Colonic mucosa (tissue), 4 donors: ENCODE measurements around the gene PTBP2. TPM values are rescaled to one million over a fixed set of nuclear protein-coding genes. Genes with fewer than 3 reads are reported as not detected.

Source experiments
- DNase-seq: peaks from one replicate; pipeline ENCODE4 v3.0.0-alpha.2; 2020
- H3K27ac ChIP-seq: fragments of 200-600 bp; one replicate; pipeline ENCODE4 v1.8.0; 2021
- H3K27me3 ChIP-seq: fragments of 200-600 bp; one replicate; pipeline ENCODE4 v1.8.0; 2021
- H3K36me3 ChIP-seq: fragments of 200-600 bp; one replicate; pipeline ENCODE4 v1.8.0; 2021
- H3K4me1 ChIP-seq: fragments of 200-600 bp; one replicate; pipeline ENCODE4 v1.8.0; 2021; ENCODE audit warnings: mild to moderate bottlenecking
- H3K4me3 ChIP-seq: fragments of 200-600 bp; one replicate; pipeline ENCODE4 v1.8.0; 2021
- H3K9ac ChIP-seq, 2 donors: one replicate each; pipeline ENCODE4 v1.7.0; 2013; ENCODE audit warnings: control low read depth in 2 of 2, low read depth in 2 of 2, low read length in 2 of 2
- H3K9me3 ChIP-seq: fragments of 200-600 bp; one replicate; pipeline ENCODE4 v1.8.0; 2021
- intact Hi-C: fragments of 100-400 bp; cut with DNase I; formaldehyde crosslinking; loops from one replicate; pipeline ENCODE4 v1.14.1; 2022
- total RNA-seq, 2 donors: library from RNA; stranded (reverse); fragmentation: NEBNext Ultra II Directional in 1 of 2; extraction: Animal tissue kit (Norgen Biotek cat#: 25700) in 1 of 2; gene quantifications; one replicate each; pipeline ENCODE4 v1.2.1, GENCODE V29; 2021
- TF ChIP-seq, protein P1 (sequence below): fragments of 200-600 bp; IDR thresholded peaks from one replicate; pipeline ENCODE4 v1.8.0; 2022; ENCODE audit warnings: antibody characterized with exemption, mild to moderate bottlenecking
- donor health status: healthy.
- donor health status: DM: no; HTN: no; CAD: no.
- donor health status: DM: no; HTN: no; CAD: no.

PTBP2 gene
- total RNA-seq, 2 donors from 2014 or later = 9.1 to 17.0 TPM

DNA sequence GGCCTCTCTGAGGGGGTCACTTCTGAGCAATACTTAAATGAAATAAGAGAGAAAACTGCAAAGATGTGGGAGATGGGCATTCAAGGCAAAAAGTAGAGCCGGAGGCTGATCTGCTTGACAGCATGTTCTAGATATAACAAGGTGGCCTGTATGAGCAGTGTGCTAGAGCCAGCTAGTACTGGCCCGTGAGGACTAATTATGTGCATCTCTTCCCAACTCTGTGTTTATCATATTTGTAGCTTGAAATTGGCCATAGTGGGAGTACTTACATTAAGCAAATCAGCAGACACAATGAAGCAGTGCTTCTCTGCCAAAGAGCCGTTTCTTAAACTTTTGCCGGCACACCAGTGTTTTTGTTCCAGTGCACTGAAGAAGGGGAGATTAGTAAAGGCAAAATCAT, 13.1 kb upstream of the PTBP2 start:
- H3K9ac ChIP-seq = no peak overlapping the region
- H3K27me3 ChIP-seq = no peaks in the 10 kb centered on the region
- no peak for DNase-seq
- H3K4me3 ChIP-seq = no peak overlapping the region
- no peaks in the 10 kb centered on the region for H3K9me3 ChIP-seq
- TF ChIP-seq, protein P1, sequence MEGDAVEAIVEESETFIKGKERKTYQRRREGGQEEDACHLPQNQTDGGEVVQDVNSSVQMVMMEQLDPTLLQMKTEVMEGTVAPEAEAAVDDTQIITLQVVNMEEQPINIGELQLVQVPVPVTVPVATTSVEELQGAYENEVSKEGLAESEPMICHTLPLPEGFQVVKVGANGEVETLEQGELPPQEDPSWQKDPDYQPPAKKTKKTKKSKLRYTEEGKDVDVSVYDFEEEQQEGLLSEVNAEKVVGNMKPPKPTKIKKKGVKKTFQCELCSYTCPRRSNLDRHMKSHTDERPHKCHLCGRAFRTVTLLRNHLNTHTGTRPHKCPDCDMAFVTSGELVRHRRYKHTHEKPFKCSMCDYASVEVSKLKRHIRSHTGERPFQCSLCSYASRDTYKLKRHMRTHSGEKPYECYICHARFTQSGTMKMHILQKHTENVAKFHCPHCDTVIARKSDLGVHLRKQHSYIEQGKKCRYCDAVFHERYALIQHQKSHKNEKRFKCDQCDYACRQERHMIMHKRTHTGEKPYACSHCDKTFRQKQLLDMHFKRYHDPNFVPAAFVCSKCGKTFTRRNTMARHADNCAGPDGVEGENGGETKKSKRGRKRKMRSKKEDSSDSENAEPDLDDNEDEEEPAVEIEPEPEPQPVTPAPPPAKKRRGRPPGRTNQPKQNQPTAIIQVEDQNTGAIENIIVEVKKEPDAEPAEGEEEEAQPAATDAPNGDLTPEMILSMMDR = no peak
- H3K36me3 ChIP-seq = no peaks in the 10 kb centered on the region
- H3K4me1 ChIP-seq = no peaks in the 10 kb centered on the region
- H3K27ac ChIP-seq = no peak overlapping the region
- intact Hi-C loops = no loop called here

DNA sequence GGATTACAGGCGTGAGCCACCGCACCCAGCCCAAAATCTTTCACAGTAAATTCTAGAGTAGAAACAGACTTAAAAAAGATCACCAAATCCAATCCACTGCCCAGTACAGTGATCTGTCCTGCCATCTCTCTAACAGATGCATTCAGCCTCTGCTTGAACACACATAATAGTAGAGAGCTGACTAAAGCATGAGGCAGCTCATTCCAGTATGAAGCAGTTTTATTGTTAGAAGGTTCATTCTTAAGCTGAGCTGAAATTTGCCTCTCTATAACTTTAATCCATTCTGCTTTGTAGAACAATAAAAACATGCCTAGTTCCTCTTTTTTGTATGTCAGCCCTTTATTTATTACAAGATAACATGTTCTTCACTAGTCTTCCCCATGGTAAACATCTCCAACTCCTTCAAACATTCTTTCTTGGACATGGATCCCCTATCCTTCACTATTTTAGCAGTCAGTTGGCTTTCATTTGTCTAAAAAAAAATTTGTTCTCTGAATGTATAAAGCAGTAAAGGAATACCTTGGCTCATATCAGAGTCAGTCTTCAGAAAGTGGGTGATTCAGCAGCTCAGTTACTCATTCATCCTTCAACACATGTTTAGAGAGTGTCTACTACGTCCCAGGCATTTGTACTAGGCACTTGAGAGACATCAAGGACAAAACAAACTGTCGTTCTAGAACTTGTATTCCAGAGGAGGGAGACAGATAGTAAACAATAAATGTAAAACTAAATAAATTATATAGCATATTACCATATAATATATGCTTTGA, 10.7 kb upstream of the PTBP2 start:
- TF ChIP-seq, protein P1 = no peak
- Histone ChIP-seq H3K9me3 (no peaks in the 10 kb centered on the region), H3K4me3 (no peak overlapping the region), H3K27ac (no peak overlapping the region), H3K27me3 (no peaks in the 10 kb centered on the region), H3K4me1 (no peaks in the 10 kb centered on the region), H3K36me3 (no peaks in the 10 kb centered on the region), H3K9ac (no peak overlapping the region)
- intact Hi-C loops = no loop called here
- no peak for DNase-seq

DNA sequence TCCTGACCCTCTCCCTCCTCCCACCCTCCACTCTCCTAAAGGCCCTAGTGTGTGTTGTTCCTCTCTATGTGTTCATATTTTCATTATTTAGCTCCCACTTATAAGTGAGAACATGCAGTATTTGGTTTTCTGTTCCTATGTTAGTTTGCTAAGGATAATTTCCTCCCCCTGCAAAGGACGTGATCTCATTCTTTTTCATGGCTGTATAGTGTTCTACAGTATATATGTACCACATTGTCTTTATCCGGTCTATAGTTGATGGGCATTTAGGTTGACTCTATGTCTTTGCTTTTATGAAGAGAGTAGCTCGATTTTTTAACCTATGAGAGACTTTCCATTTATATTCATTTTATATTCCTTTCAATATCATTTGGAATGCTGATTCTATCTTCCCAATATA, 7.9 kb upstream of the PTBP2 start:
- intact Hi-C loops = no loop called here
- Histone ChIP-seq H3K36me3 (no peaks in the 10 kb centered on the region), H3K27me3 (no peaks in the 10 kb centered on the region), H3K9ac (no peak overlapping the region), H3K27ac (no peak overlapping the region), H3K4me3 (no peak overlapping the region), H3K9me3 (no peaks in the 10 kb centered on the region), H3K4me1 (no peaks in the 10 kb centered on the region)
- DNase-seq = no peak
- TF ChIP-seq, protein P1 = no peak

DNA sequence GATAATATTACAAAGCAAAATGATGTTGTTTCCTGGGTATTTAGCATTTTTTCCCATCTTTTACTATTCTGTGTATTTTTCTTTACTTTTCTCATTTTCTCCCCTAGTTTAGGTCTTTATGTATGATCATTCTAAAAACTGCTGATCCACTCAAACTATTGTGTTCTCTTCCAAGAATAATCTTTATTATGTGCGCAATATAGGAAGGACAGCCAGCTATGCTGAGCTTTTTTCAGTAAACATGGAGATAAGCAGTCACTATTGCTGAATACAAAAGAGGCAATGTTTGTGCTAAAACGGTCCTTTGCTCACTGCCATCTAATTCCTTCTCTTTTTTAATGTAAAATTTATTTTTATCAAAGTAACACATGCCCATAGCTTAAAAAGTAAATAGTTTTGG, 6.7 kb upstream of the PTBP2 start:
- TF ChIP-seq, protein P1 = no peak
- H3K27me3 ChIP-seq = no peaks in the 10 kb centered on the region

DNA sequence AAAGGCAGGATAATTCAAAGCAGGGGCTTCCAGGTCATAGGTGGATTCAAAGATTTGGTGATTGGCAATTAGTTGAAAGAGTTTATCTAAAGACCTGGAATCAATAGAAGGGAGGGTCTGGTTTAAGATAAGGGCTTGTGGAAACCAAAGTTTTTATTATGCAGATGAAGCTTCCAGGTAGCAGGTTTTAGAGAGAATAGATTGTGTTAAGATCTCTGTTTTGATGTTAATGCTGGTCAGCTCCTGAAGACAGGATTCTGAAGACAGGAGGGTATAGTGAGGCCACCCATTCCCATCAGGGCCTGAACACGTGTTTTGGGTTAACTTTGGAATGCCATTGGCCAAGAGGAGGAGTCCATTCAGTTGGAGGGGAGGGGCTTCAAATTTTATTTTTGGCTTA, 6.1 kb upstream of the PTBP2 start:
- Histone ChIP-seq H3K27me3 (no peaks in the 10 kb centered on the region), H3K9ac (no peak overlapping the region), H3K36me3 (no peaks in the 10 kb centered on the region), H3K27ac (no peak overlapping the region), H3K9me3 (no peaks in the 10 kb centered on the region), H3K4me3 (no peak overlapping the region), H3K4me1 (no peaks in the 10 kb centered on the region)
- TF ChIP-seq, protein P1 = no peak
- DNase-seq = no peak
- intact Hi-C loops = no loop called here

More for the DNA sequence above, 6.7 kb upstream of the PTBP2 start:
- no peak overlapping the region for H3K27ac ChIP-seq
- intact Hi-C loops = no loop called here
- H3K36me3 ChIP-seq = no peaks in the 10 kb centered on the region
- H3K4me3 ChIP-seq = no peak overlapping the region
- H3K9ac ChIP-seq = no peak overlapping the region
- no peaks in the 10 kb centered on the region for H3K4me1 ChIP-seq
- DNase-seq = no peak
- H3K9me3 ChIP-seq = no peaks in the 10 kb centered on the region
